Natural killer cell treated with Interleukin-12 subunit alpha and Interleukin-12 subunit beta and Interleukin-15 and Interleukin-18, amount 100 ng/mL, for 72 hours (primary cell): ENCODE results near the gene RNF224. TPM values are rescaled to one million over a fixed set of nuclear protein-coding genes. Genes with fewer than 3 reads are reported as not detected.

Experiments
- ATAC-seq, 2 donors: fragments of 150-1000 bp; cut with Tn5 transposase in 1 of 2; sonication (Bioruptor Pico), chemical (Tn5 transposase) in 1 of 2; 2 replicates each; pipeline ENCODE4 v1.10.0; 2021
- DNase-seq: peaks from one replicate; pipeline ENCODE4 v3.0.0; 2022; ENCODE audit warnings: low spot score
- H3K27ac Mint-ChIP-seq, 2 donors: 1 replicate in 1 of 2; 2 replicates in 1 of 2; pipeline ENCODE4 v1.8.0; 2022; ENCODE audit warnings: mixed read lengths in 2 of 2, mild to moderate bottlenecking in 1 of 2, moderate library complexity in 1 of 2
- H3K27me3 Mint-ChIP-seq, 2 donors: 1 replicate in 1 of 2; 2 replicates in 1 of 2; pipeline ENCODE4 v1.8.0; 2022; ENCODE audit warnings: mixed read lengths in 2 of 2
- H3K36me3 Mint-ChIP-seq: one replicate; pipeline ENCODE4 v1.8.0; 2022; ENCODE audit warnings: mixed read lengths
- H3K4me1 Mint-ChIP-seq, 2 donors: 1 replicate in 1 of 2; 2 replicates in 1 of 2; pipeline ENCODE4 v1.8.0; 2022; ENCODE audit warnings: low read depth in 2 of 2, mixed read lengths in 2 of 2, mild to moderate bottlenecking in 1 of 2
- H3K4me3 Mint-ChIP-seq: one replicate; pipeline ENCODE4 v1.8.0; 2022; ENCODE audit warnings: mixed read lengths
- H3K9me3 Mint-ChIP-seq: 2 replicates; pipeline ENCODE4 v1.8.0; 2022; ENCODE audit warnings: mixed read lengths
- total RNA-seq, 2 donors: library from RNA; stranded (reverse); gene quantifications; one replicate each; pipeline ENCODE4 v1.2.3, GENCODE V29; 2022

Gene RNF224
- total RNA-seq, 2 donors from 2014 or later: not detected

GRCh38 chr9:137198902-137199283 is 28.4 kb upstream of the RNF224 start:
- Mint-ChIP-seq H3K4me3 (peak overlapping the region; percentile 30), H3K27ac (no peak overlapping the region), H3K27me3 (no peaks in the 10 kb centered on the region), H3K36me3 (no peaks in the 10 kb centered on the region), H3K9me3 (no peaks in the 10 kb centered on the region), H3K4me1 (peaks cover 6% of the 10 kb centered on the region in 2 donors)
- ATAC-seq (no peak), DNase-seq (no peak)

- DNase-seq (no peak), ATAC-seq (no peak)
- no peaks in the 10 kb centered on the region for H3K36me3 Mint-ChIP-seq
- H3K27me3 Mint-ChIP-seq: no peaks in the 10 kb centered on the region
- H3K9me3 Mint-ChIP-seq: no peaks in the 10 kb centered on the region
- H3K4me1 Mint-ChIP-seq: peaks cover 12 to 13% of the 10 kb centered on the region in 2 donors
- peak overlapping the region; percentile 71 for H3K4me3 Mint-ChIP-seq
- no peak overlapping the region for H3K27ac Mint-ChIP-seq
These were observed 27.7 kb upstream of the RNF224 start for GRCh38 chr9:137199411-137200121.

GRCh38 chr9:137200311-137201204 is 26.7 kb upstream of the RNF224 start, which contains the start of gene TPRN:
TPRN (minus strand) TSS chr9:137200741; CDS start chr9:137200711, 30 bp downstream.
- Mint-ChIP-seq H3K36me3 (no peaks in the 10 kb centered on the region), H3K4me1 (peaks cover 16% of the 10 kb centered on the region in 2 donors), H3K4me3 (peak within 1 kb of the TSS; percentile 80), H3K27me3 (no peaks in the 10 kb centered on the region), H3K9me3 (no peaks in the 10 kb centered on the region), H3K27ac (peak within 1 kb of the TSS; percentile 77 to 78)
- DNase-seq (peak; percentile 100), ATAC-seq (peak; percentile 98)

GRCh38 chr9:137201205-137201868 is 26.0 kb upstream of the RNF224 start:
- Mint-ChIP-seq H3K9me3 (no peaks in the 10 kb centered on the region), H3K4me1 (peaks cover 22 to 24% of the 10 kb centered on the region in 2 donors), H3K27me3 (no peaks in the 10 kb centered on the region), H3K27ac (peak overlapping the region; percentile 77 to 78), H3K4me3 (peak overlapping the region; percentile 80), H3K36me3 (peaks cover under 1% of the 10 kb centered on the region)
- ATAC-seq (no peak), DNase-seq (no peak)

- no peak overlapping the region for H3K27ac Mint-ChIP-seq
- DNase-seq: no peak
- no peak overlapping the region for H3K4me3 Mint-ChIP-seq
- ATAC-seq: no peak
- peaks cover 37 to 38% of the 10 kb centered on the region in 2 donors for H3K4me1 Mint-ChIP-seq
- no peaks in the 10 kb centered on the region for H3K9me3 Mint-ChIP-seq
- H3K36me3 Mint-ChIP-seq: peaks cover 14% of the 10 kb centered on the region
- no peaks in the 10 kb centered on the region for H3K27me3 Mint-ChIP-seq
These were observed 24.3 kb upstream of the RNF224 start for GRCh38 chr9:137202966-137203365.

DNA sequence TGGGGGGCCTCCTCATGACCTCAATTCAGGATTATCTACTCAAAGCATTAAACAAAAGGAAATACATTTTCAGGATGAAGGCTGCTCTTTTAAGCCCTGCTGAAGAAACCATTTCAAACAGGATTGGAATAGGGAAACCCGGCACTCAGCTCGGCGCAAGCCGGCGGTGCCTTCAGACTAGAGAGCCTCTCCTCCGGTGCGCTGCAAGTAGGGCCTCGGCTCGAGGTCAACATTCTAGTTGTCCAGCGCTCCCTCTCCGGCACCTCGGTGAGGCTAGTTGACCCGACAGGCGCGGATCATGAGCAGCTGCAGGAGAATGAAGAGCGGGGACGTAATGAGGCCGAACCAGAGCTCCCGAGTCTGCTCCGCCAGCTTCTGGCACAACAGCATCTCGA is 22.6 kb upstream of the RNF224 start:
- DNase-seq (no peak), ATAC-seq (no peak)
- H3K36me3 Mint-ChIP-seq: peaks cover 14% of the 10 kb centered on the region
- no peaks in the 10 kb centered on the region for H3K9me3 Mint-ChIP-seq
- H3K4me3 Mint-ChIP-seq: peak overlapping the region; percentile 95
- H3K27me3 Mint-ChIP-seq: no peaks in the 10 kb centered on the region
- H3K4me1 Mint-ChIP-seq: peaks cover 38 to 41% of the 10 kb centered on the region in 2 donors
- H3K27ac Mint-ChIP-seq: peak overlapping the region; percentile 90 to 93

DNA sequence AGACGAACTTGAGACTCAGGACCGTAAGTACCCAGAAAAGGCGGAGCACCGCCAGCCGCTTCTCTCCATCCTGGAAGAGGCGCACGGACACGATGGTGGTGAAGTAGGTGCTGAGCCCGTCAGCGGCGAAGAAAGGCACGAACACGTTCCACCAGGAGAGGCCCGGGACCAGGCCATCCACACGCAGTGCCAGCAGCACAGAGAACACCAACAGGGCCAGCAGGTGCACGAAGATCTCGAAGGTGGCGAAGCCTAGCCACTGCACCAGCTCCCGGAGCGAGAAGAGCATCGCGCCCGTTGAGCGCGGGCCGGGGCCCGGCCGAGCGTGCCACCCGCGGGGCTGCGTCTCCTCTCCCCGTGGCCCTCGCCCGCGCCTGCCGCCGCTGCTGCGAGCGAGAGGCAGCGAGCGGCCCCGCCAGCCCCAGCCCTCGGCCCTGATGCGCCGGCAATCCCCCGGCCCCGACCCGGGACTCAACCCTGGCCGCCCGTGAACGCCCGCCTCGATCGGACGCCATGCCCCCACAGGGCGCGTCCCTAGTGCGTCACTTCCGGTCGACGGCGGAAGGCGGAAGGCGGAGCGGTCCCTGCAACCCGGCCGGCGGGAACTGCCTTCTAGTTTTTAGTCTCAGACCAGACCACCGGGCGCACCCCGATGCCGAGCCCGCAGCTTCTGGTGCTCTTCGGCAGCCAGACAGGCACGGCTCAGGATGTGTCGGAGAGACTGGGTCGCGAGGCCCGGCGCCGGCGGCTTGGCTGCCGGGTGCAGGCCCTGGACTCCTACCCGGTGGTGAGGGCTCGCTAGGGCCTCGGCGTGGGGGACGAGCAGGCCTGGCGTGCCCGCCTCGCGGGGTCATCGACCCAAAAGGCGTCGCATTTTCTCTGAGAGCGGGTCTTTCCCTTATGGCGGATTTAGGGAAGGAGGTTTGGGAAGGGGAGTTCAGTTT is 21.9 kb upstream of the RNF224 start, which contains the start of the genes NDOR1 and TMEM203:
TSS of gene NDOR1 (plus strand) at position 575 of the 944 bp plus-strand sequence. CDS start at position 653, 78 bp downstream.
TSS of gene TMEM203 (minus strand) at position 523 of the 944 bp plus-strand sequence. CDS start at position 289, 234 bp downstream.
- Mint-ChIP-seq H3K27me3 (no peaks in the 10 kb centered on the region), H3K36me3 (peaks cover 14% of the 10 kb centered on the region), H3K9me3 (no peaks in the 10 kb centered on the region), H3K4me1 (peaks cover 38 to 41% of the 10 kb centered on the region in 2 donors), H3K27ac (peak within 1 kb of the TSS; percentile 90 to 93), H3K4me3 (peak within 1 kb of the TSS; percentile 95)
- peak; percentile 95 for DNase-seq
- ATAC-seq: peak; percentile 67 to 72

DNA sequence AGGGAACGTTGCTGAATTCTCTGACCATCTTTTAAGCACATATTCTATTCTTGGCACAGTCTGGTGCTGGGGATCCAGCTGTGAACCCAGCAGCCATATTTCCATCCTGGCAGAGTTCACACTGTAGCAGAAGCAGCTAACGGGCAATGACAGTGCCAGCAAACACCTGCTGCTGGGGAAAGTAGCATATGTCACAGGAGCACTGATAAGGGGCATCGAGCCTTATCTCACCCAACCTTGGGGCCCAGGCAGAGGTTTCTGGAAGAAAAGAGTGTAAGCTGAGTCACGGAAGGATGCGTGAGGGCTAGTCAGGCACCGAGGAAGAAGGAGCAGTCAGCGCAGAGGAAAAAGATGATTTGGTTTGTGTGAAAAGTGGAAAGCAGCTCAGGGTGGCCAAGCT is 20.7 kb upstream of the RNF224 start:
- no peak for ATAC-seq
- Mint-ChIP-seq H3K27me3 (no peaks in the 10 kb centered on the region), H3K36me3 (peaks cover 14% of the 10 kb centered on the region), H3K4me1 (peaks cover 38 to 46% of the 10 kb centered on the region in 2 donors), H3K9me3 (no peaks in the 10 kb centered on the region), H3K4me3 (peak overlapping the region; percentile 95), H3K27ac (peak overlapping the region; percentile 90 to 93)
- DNase-seq: no peak

DNA sequence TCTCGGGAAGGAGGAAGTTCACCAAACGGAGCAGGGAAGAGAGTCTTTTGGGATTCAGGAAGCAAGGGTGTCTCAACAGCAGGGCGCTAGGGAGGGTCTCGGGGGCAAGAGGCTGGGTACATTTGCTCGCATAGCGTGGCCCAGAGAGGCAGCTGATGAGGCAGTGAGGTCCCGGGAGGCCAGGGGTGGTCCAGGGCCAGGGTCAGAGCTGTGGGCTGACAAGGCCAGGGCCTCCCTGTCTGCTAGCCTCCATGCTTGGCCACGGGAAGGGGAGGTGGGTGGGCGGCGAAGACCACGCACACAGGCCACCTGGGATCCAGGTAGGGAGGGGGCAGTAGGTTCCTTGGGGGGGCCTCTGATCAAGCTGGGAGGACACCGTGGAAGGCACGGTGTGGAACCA is 15.8 kb upstream of the RNF224 start:
- DNase-seq (no peak), ATAC-seq (no peak)
- H3K36me3 Mint-ChIP-seq: peaks cover 12% of the 10 kb centered on the region
- no peaks in the 10 kb centered on the region for H3K27me3 Mint-ChIP-seq
- H3K4me3 Mint-ChIP-seq: no peak overlapping the region
- H3K4me1 Mint-ChIP-seq: peaks cover 12 to 22% of the 10 kb centered on the region in 2 donors
- no peak overlapping the region for H3K27ac Mint-ChIP-seq
- no peaks in the 10 kb centered on the region for H3K9me3 Mint-ChIP-seq

GRCh38 chr9:137212520-137212919 is 14.8 kb upstream of the RNF224 start:
- H3K4me1 Mint-ChIP-seq: peaks cover 2 to 12% of the 10 kb centered on the region in 2 donors
- H3K27me3 Mint-ChIP-seq: no peaks in the 10 kb centered on the region
- H3K9me3 Mint-ChIP-seq: no peaks in the 10 kb centered on the region
- H3K36me3 Mint-ChIP-seq: peaks cover 2% of the 10 kb centered on the region
- no peak for DNase-seq
- no peak for ATAC-seq
- H3K27ac Mint-ChIP-seq: no peak overlapping the region
- H3K4me3 Mint-ChIP-seq: no peak overlapping the region

- Mint-ChIP-seq H3K4me1 (peaks cover 0 to 9% of the 10 kb centered on the region in 2 donors), H3K4me3 (no peak overlapping the region), H3K9me3 (no peaks in the 10 kb centered on the region), H3K36me3 (no peaks in the 10 kb centered on the region), H3K27me3 (no peaks in the 10 kb centered on the region), H3K27ac (no peak overlapping the region)
- no peak for DNase-seq
- no peak for ATAC-seq
These were observed 13.9 kb upstream of the RNF224 start for GRCh38 chr9:137213160-137214060.

DNA sequence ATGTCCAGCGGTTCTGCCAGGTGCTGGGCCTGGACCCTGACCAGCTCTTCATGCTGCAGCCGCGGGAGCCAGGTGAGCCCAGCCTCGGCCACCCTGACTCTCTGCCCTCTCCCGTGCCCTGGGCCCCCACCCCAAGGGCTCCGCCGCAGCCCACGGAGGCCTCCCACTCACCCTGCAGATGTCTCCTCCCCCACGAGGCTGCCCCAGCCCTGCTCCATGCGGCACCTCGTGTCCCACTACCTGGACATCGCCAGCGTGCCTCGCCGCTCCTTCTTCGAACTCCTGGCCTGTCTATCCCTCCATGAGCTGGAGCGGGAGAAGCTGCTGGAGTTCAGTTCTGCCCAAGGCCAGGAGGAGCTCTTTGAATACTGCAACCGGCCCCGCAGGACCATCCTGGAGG is 12.7 kb upstream of the RNF224 start:
- Mint-ChIP-seq H3K36me3 (no peaks in the 10 kb centered on the region), H3K9me3 (no peaks in the 10 kb centered on the region), H3K4me3 (no peak overlapping the region), H3K27me3 (no peaks in the 10 kb centered on the region), H3K27ac (no peak overlapping the region), H3K4me1 (peaks cover 0 to 5% of the 10 kb centered on the region in 2 donors)
- DNase-seq (no peak), ATAC-seq (no peak)
